Activated CD4-positive, alpha-beta T cell treated with anti-CD3 and anti-CD28 coated beads for 4 hours (primary cell): ENCODE results near the gene OTOP3.
A peak's percentile ranks its signal among the peaks of the same experiment; 100 is the strongest.

Source experiments
- DNase-seq, 2 donors: peaks; one replicate each; pipeline ENCODE4 v3.0.0-alpha.2; 2020

Gene OTOP3

GRCh38 chr17:74917430-74917829 is 18.3 kb upstream of the OTOP3 start:
- no peak for DNase-seq

- DNase-seq = no peak
Observed at GRCh38 chr17:74918906-74919305, 16.8 kb upstream of the OTOP3 start.

GRCh38 chr17:74919440-74920305 is 16.0 kb upstream of the OTOP3 start:
- DNase-seq = no peak

GRCh38 chr17:74920306-74920620 is 15.4 kb upstream of the OTOP3 start:
- no peak for DNase-seq

- no peak for DNase-seq
Observed at GRCh38 chr17:74920642-74921025, 15.1 kb upstream of the OTOP3 start.

GRCh38 chr17:74921026-74921681 is 14.5 kb upstream of the OTOP3 start:
- DNase-seq = no peak

- no peak for DNase-seq
Observed at GRCh38 chr17:74921769-74922168, 13.9 kb upstream of the OTOP3 start.

GRCh38 chr17:74922172-74922571 is 13.5 kb upstream of the OTOP3 start:
- DNase-seq = no peak

- no peak for DNase-seq
Observed at GRCh38 chr17:74922694-74923537, 12.8 kb upstream of the OTOP3 start, which contains the start of gene USH1G. Gene USH1G, minus strand, starts transcription at chr17:74923255. Its CDS starts 182 bp downstream, at chr17:74923073.

GRCh38 chr17:74923538-74924249 is 12.0 kb upstream of the OTOP3 start:
- DNase-seq = peak; percentile 69 to 72

- DNase-seq = peak in 1 of 2 donors; percentile 6
Observed at GRCh38 chr17:74924250-74924948, 11.3 kb upstream of the OTOP3 start, which contains the start of gene OTOP2. Gene OTOP2, plus strand, starts transcription at chr17:74924273. Its CDS starts 360 bp downstream, at chr17:74924633.

- no peak for DNase-seq
Observed at GRCh38 chr17:74925242-74925641, 10.5 kb upstream of the OTOP3 start.

GRCh38 chr17:74928786-74929185 is 6.9 kb upstream of the OTOP3 start:
- no peak for DNase-seq

GRCh38 chr17:74930535-74931036 is 5.1 kb upstream of the OTOP3 start:
- no peak for DNase-seq

GRCh38 chr17:74935048-74935447 is 650 bp upstream of the OTOP3 start:
- DNase-seq = no peak

GRCh38 chr17:74936470-74936799 is 737 bp downstream of the OTOP3 start:
- no peak for DNase-seq

- no peak for DNase-seq
Observed at GRCh38 chr17:74937064-74938051, 1.7 kb downstream of the OTOP3 start.

GRCh38 chr17:74938194-74938950 is 2.7 kb downstream of the OTOP3 start:
- DNase-seq = no peak

- DNase-seq = no peak
Observed at GRCh38 chr17:74939534-74939933, 3.8 kb downstream of the OTOP3 start.
